K562 (cell line): ENCODE data around the gene EMX1. TPM values are rescaled to one million over a fixed set of nuclear protein-coding genes. Genes with fewer than 3 reads are reported as not detected.
A peak's percentile ranks its signal among the peaks of the same experiment; 100 is the strongest.

ENCODE experiments used
- CTCF ChIP-seq, 3 experiments: IDR thresholded peaks in 2 of 3; conservative IDR thresholded peaks in 1 of 3; 2 replicates each; pipeline ENCODE4 v1.5.1; 2011 to 2012; ENCODE audit warnings: low read length in 3 of 3, mild to moderate bottlenecking in 3 of 3, control low read depth in 2 of 3, improper control_type of control experiment in 1 of 3, inconsistent platforms in 1 of 3, low read depth in 1 of 3, mixed read lengths in 1 of 3, moderate library complexity in 1 of 3; ENCODE audit not compliant: insufficient read depth in 2 of 3
- GMEB1 ChIP-seq: fragments of 250-450 bp; sonication (Bioruptor Pico); IDR thresholded peaks from 2 replicates; pipeline ENCODE4 v1.4.0; 2020; ENCODE audit warnings: mild to moderate bottlenecking
- JUND ChIP-seq, 2 experiments: IDR thresholded peaks; 2 replicates in 1 of 2; 3 replicates in 1 of 2; pipeline ENCODE4 v1.6.1; 2011; ENCODE audit warnings: borderline replicate concordance in 2 of 2, low read depth in 2 of 2, low read length in 2 of 2, improper control_type of control experiment in 1 of 2, missing biosample characterization in 1 of 2, missing genetic modification characterization in 1 of 2, missing genetic modification reagents in 1 of 2
- MCM5 ChIP-seq: fragments of 450-650 bp; IDR thresholded peaks from 2 replicates; pipeline ENCODE4 v1.6.1; 2016; ENCODE audit warnings: low read depth
- NCOA2 ChIP-seq, 2 experiments: fragments of 450-650 bp; IDR thresholded peaks; 2 replicates each; pipeline ENCODE4 v1.6.1; 2018; ENCODE audit warnings: mild to moderate bottlenecking in 2 of 2, moderate library complexity in 1 of 2; ENCODE audit not compliant: partially characterized antibody in 2 of 2
- PML ChIP-seq: IDR thresholded peaks from 2 replicates; pipeline ENCODE4 v1.6.1; 2012; ENCODE audit warnings: low read length, inconsistent platforms
- RAD51 ChIP-seq: fragments of 450-650 bp; IDR thresholded peaks from 2 replicates; pipeline ENCODE4 v1.7.1; 2016; ENCODE audit warnings: low read depth, mild to moderate bottlenecking, borderline replicate concordance
- ZBTB33 ChIP-seq: sonication (generic); formaldehyde crosslinking; IDR thresholded peaks from 2 replicates; pipeline ENCODE4 v1.8.1; 2023; ENCODE audit warnings: mild to moderate bottlenecking, missing genetic modification reagents
- ZKSCAN8 ChIP-seq: fragments of 200-800 bp; sonication (Bioruptor generic); IDR thresholded peaks from 2 replicates; pipeline ENCODE4 v1.6.1; 2016; ENCODE audit warnings: missing genetic modification characterization, missing compliant biosample characterization
- ZNF609 ChIP-seq: sonication (generic); formaldehyde crosslinking; IDR thresholded peaks from 2 replicates; pipeline ENCODE4 v1.8.1; 2023; ENCODE audit warnings: missing genetic modification reagents, mild to moderate bottlenecking, borderline replicate concordance
- ZNF639 ChIP-seq, 2 experiments: fragments of 200-800 bp in 1 of 2; sonication (Bioruptor generic) in 1 of 2; sonication (generic) in 1 of 2; formaldehyde crosslinking in 1 of 2; IDR thresholded peaks in 1 of 2; conservative IDR thresholded peaks in 1 of 2; 2 replicates each; pipeline versions ENCODE4 v1.5.0 to v1.6.1; 2016 to 2020; ENCODE audit warnings: missing compliant biosample characterization in 1 of 2, missing genetic modification characterization in 1 of 2, missing genetic modification reagents in 1 of 2
- polyA plus RNA-seq, 8 experiments: library from polyadenylated mRNA; depleted of rRNA in 4 of 8; stranded (reverse) in 5 of 8; unstranded in 3 of 8; fragments of >200 nt; fragmentation: Nextera tagmentation in 2 of 8; fragmentation: Illumina TruSeq in 1 of 8; extraction: Ambion mirVana in 2 of 8; extraction: Trizol in 1 of 8; gene quantifications; 2 replicates each; pipeline versions ENCODE4 v1.2.1 to v1.2.3, GENCODE V29; 2011 to 2014; ENCODE audit warnings: inconsistent platforms in 1 of 8, missing spikeins in 1 of 8
- total RNA-seq, 7 experiments: library from RNA; depleted of rRNA in 6 of 7; stranded (reverse); fragments of >200 nt in 6 of 7; fragmentation: Illumina TruSeq in 2 of 7; extraction: Trizol in 2 of 7; gene quantifications; 2 replicates each; pipeline versions ENCODE4 v1.2.1 to v1.2.3, GENCODE V29; 2011 to 2021; ENCODE audit warnings: low replicate concordance in 1 of 7

The EMX1 gene
- total and polyA plus RNA-seq, 9 of the 15 experiments (the other 6 are each of a cell fraction or from before 2014, with no cell fraction given) = 0.10 to 0.32 (median 0.21) TPM; not detected in 6

GRCh38 chr2:72973566-72974435, 56.5 kb downstream of the EMX1 start (continued):
- TF ChIP-seq ZNF639 (CRISPR knock-in tag; conservative IDR thresholded peaks at IDR 0.05 in 1 of 2, IDR thresholded peaks at IDR 0.05 in 1 of 2) (no peak), MCM5 (no peak), RAD51 (no peak), CTCF (IDR thresholded peaks at IDR 0.05 in 2 of 3, conservative IDR thresholded peaks at IDR 0.05 in 1 of 3; ENCODE audit: insufficient read depth in 2 of 3, low read depth in 1 of 3, low read length in 3 of 3) (peak; percentile 74 to 87 (median 76)), PML (no peak), ZNF609 (no peak), GMEB1 (CRISPR knock-in tag) (no peak), JUND (IDR thresholded peaks at IDR 0.05; ENCODE audit: borderline replicate concordance, low read depth, low read length) (no peak), JUND (tag; IDR thresholded peaks at IDR 0.05; ENCODE audit: borderline replicate concordance, low read depth, low read length) (no peak), NCOA2 (IDR thresholded peaks at IDR 0.05; ENCODE audit: partially characterized antibody in 2 of 2) (no peak), ZKSCAN8 (CRISPR knock-in tag) (no peak), ZBTB33 (CRISPR knock-in tag) (no peak)
